ENCODE results near the gene KRABD2.
"Not testable (repeated sequence)": the region's sequence is repeated elsewhere in the genome, so short reads cannot be mapped to it uniquely, and the experiment has no call there.

KRABD2 gene

DNA sequence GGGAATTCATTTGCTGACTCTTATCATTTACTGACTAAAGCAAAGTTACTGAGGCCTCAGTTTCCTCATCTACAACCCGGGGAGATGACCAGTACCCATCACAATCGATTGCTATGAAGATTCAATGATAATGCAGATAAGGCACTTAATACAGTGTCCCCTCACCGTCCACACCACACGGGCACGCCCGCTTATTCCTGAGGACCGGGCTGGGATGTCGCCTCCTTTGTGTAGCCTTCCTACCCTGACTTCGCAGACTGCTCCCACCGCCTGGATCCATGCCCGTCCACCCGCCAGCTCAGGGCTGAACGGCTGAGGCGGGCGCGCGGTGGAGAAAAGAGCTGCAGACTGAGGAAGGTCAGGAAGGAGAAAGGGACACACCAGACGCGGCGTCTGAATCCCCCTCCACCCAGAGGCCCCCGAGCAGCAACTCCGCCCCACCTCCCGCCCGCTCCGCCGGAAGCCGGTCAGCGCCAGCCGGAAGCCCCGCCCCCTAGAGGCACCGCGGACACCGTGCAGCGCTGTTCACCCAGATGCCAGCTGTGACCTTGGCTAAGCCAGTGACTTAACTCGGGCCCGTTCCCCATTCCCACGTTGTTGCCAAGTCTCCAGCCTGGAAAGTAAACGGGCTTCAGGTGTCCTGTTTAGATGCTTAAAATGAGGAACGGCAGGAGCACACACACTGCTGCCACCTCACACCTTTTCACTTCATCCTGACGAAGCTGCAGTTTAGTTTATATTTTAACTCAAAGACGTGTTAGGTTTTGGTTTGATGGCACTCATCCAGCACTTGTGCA is at the start of gene KRABD2:
Gene KRABD2 (minus strand): TSS at position 434 of the 797 bp plus-strand sequence.
- DNase-seq (ENCODE audit: low spot score): peak; percentile 87

DNA sequence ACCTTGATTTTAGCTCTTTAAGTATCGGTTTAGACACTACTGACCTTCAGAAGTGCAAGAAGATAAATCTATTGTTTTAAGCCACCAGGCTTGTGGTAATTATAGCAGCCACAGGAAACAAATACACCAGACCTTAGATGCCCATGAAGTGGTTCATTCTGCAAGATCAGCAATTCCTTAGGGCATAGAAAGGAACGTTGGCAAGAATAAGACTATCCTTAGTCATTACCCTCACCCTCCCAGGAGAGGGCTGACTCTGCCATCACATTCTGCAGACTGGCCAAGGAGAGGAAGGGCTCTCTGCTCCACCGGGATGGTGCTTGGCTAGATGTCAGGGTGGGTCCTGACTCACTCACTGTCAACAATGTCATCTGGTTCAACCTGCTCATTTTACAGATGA is 45.1 kb upstream of the KRABD2 start:
- DNase-seq (ENCODE audit: low spot score): no peak

- DNase-seq (ENCODE audit: low spot score): no peak
These were observed 43.8 kb upstream of the KRABD2 start for GRCh38 chr17:8420041-8420934.

DNA sequence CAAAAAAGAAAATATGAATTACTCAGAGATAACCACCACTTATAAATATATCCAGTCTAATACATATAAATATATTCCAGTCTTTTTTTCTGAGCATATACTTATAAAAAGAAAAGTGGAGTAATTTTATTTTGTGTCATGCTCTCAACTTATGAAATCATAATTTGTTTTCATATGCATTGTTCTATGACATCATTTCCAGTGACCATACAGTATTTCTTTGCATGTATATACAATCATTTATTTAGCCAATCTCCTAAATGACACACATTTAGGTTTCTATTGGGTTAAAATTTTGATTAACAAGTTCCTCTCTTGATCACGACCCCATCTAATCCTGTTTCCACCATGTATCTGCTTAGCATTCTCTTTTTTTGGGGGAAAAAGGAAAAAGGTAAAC is 42.8 kb upstream of the KRABD2 start:
- DNase-seq (ENCODE audit: low spot score): no peak

DNA sequence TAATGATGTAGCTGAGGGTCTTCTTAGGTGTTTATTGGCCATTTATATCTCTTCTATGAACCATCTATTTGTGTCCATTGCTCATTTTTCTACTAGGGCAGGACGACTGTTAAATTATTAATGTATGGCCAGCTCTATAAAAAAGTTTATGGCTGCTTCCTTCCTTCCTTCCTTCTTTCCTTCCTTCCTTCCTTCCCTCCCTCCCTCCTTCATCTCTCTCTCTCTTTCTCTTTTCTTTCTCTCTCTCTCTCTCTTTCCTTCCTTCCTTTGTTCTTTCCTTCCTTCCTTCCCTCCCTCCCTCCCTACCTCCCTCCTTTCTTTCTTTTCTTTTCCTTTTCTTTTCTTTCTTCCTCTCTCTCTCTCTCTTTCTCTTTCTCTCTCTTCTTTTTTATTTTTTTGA is 42.0 kb upstream of the KRABD2 start:
- no peak for DNase-seq (ENCODE audit: low spot score)

GRCh38 chr17:8417806-8418205 is 41.3 kb upstream of the KRABD2 start:
- no peak for DNase-seq (ENCODE audit: low spot score)

- DNase-seq (ENCODE audit: low spot score): no peak
These were observed 37.4 kb upstream of the KRABD2 start for GRCh38 chr17:8413938-8414337.

- no peak for DNase-seq (ENCODE audit: low spot score)
These were observed 36.8 kb upstream of the KRABD2 start for GRCh38 chr17:8413328-8413727.

DNA sequence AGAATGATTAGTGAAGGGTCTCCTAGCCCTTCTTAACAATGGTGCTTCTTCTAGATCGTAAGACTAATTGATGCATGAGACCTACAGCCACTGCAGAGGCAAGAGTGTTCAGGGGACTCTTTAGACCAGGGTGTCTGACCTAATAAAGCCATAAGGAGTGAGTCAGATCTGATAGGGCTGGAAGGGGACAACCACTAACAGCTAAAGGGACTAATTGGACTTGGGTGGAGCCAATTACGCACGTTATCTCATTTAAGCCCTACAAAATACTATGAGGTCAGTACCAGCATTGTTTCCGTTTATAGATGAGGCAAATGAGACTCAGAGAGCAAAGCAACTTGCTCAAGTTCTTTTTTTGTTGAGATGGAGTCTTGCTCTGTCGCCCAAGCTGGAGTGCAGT is 35.6 kb upstream of the KRABD2 start:
- no peak for DNase-seq (ENCODE audit: low spot score)

DNA sequence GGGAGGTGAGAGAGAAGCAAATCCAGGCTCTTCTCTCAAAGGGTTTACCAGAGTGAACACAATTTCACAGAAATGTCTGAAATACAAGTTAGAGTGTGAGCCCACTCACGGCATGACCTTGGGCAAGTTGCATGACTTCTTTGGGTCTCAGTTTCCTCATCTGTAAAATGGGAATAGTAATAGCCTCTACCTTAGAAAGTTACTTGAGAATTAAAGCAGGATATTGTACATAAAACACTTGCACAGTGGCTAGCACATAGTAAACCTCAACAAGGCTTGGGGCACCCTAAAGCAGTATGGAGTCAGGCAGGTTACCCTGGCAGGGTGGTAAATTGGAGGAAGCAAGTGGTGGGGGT is 34.4 kb upstream of the KRABD2 start:
- no peak for DNase-seq (ENCODE audit: low spot score)

DNA sequence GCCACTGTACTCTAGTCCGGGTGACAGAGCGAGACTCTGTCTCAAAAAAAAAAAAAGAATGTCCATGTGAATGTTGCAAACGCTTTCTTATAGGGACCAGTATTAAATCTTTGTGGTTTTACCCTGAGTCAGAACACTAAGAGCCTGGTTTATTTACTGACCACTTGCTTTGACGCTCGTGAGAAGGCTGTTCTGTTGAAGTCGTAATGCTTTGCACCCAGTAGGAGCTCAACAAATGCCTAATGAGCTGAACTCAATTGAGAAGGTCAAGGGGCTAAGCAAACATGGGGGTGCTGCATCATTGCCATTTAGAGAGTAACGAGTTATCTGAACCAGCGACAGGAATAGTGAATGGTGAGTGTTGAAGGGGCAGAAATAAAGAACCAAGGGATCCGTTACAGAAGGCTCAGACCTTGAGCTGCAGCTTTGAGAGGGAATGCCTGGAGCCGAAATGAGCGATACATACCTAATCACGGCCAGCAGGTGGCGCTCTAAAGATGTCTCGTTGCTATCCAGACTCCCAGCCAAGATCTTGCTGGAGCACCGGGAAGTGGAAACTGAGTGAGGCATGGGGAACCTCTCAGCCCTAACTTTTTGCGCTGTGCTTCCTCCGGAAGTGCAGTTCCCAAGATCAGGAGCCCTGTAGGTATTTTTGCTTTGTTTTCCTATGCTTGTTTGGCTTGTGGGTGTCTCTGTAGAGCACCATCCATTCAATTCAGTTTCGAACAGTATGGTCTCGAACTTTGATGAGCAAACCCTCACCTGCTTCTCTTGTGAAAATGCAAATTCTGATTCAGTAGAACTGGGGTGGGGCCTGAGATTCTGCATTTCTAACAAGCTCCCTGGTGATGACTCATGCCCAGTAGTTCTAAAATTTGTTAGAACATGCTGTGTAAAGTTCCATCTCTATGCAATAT is 33.7 kb upstream of the KRABD2 start:
- DNase-seq (ENCODE audit: low spot score): peak; percentile 74

GRCh38 chr17:8408371-8408770 is 31.9 kb upstream of the KRABD2 start:
- no peak for DNase-seq (ENCODE audit: low spot score)

DNA sequence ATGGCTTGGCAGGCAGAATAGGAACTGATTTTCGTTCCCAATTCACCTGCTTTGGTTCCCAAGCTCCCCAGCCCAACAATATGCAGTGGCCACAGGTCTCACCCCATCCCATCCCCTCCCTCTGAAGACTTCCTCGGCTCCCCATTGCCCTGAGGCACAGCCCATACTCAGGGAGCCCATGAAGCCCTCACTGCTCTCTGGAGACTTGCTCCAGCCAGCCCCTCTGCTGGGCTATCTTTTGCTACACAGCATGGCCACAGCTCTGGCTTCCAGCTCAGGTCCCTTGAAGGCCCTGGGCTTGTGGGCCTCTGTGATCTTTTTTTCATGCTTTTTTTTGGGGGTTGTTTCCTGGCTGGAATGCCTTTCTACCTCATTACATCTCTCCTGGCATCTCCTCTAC is 29.7 kb upstream of the KRABD2 start:
- no peak for DNase-seq (ENCODE audit: low spot score)

DNA sequence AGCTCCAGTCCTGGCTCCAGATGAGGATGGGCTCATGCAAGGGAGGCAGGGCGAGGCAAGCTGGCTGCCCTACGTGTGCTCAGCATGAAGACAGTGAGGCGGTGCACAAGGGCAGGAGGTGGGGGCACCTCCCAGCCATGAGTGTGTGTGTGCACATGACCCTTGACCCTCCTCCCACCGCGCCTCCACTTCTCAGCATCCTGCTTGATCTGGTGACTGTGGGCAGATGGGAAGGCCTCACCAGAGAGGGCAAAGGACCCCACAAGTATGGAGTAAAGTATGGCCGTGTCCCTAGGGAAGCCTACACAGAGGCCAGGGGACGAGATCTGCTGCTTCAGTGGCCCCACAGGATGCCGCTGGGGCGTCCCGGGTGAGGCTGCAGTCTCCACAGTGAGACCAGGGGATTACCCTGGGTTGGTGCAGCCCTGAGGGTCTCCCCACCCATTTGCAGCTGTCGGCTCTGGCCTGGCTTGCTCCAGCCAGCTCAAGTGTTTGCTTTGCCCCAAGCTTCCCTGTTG is 29.1 kb upstream of the KRABD2 start:
- no peak for DNase-seq (ENCODE audit: low spot score)

GRCh38 chr17:8402921-8403536 is 26.5 kb upstream of the KRABD2 start:
- DNase-seq (ENCODE audit: low spot score): no peak

DNA sequence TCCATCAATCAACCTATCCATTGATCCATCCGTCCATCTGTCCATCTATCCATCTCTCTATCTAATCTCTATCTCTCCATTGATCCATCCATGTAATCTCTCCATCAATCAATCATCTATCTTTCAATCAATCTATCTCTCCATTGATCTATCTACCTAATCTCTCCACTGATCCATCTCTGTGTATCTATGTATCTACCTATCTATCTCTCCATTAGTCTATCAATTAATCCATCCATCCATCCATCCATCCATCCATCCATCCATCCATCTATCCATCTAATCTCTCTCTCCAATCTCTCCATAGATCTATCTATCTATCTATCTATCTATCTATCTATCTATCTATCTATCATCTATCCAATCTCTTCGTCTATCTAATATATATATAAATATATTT is 24.6 kb upstream of the KRABD2 start:
- DNase-seq (ENCODE audit: low spot score): no peak

DNA sequence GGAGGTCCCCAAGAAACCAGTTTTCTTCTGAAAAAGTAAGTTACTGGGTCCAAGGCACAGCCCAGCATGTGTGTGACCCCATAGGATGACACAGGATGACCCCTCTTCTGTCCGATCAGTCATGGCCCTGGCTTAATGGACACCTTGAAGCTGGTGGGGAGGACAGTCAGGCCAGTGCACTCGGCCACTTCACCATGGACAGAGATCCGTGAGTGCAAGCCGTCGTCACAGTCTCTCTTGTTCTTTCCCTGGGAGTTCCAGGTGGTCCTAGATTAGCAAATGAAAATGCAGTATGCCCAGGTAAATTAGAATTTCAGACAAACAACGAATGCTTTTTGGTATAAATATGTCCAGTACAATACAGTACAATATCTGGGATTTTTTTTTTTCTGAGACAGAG is 22.5 kb upstream of the KRABD2 start:
- no peak for DNase-seq (ENCODE audit: low spot score)

DNA sequence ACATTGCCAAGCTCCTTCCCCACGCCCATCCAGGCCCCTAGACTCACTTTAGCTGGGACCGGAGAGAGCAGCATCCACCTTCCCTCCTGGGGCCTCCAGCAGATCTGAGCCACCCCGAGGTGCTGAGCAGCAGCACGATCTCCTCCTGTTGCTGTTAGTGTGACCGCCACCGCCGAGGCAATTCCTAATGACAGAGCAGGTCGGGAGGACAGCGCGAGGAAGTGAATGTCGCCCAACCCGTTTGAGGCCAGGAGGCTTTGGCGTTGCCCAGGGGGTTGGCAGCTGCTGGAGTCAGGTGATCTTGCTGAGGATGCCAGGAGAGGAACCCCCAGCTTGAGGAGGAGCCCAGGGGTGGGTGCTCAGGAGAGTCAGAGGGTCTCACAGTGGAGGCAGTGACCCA is 21.1 kb upstream of the KRABD2 start, which contains the start of gene RNF222:
Gene RNF222 (minus strand): TSS at position 192 of the 400 bp plus-strand sequence. CDS start 4,366 bp downstream, outside the sequence.
- no peak for DNase-seq (ENCODE audit: low spot score)

GRCh38 chr17:8394497-8394896 is 18.0 kb upstream of the KRABD2 start:
- DNase-seq (ENCODE audit: low spot score): not testable (repeated sequence)

DNA sequence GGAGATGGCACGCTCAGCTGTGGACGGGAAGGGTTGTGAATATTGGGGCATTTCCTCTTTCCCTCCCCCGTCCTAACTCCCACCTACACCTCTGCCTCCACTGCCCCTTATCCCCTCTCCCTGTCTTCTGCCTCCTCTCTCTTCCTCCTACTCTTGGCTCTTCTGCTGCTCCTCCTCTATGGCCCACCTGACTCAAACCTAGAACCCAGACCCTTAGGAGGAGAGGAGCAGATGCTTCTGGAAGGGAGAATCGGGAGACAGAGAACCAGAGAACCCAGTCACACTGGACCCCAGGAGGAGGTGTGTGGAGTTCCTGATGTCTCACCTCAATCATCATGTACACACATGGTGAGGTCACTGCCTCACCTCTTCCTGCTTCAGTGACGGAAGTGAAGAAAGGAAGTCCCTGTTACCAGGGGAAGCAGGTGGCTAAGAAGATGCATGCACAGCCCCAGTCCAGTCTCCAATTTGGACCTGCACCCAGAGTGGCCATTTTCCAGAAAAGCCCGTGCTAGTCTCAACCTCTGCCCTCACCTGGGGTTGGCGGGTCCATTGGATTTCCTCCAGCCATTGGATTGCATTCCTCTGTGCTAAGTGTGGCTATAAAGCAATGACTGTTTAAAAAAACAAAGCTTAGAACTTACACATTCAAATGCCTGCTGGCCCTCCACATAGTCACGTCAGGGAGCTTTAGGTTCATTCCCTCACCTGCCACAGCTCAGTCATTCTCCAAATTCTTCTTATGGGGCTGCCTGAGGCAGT is 17.1 kb upstream of the KRABD2 start:
- peak; percentile 49 for DNase-seq (ENCODE audit: low spot score)
